Caco-2 (cell line): ENCODE measurements around the gene CLTB. TPM values are rescaled to one million over a fixed set of nuclear protein-coding genes. Genes with fewer than 3 reads are reported as not detected.

Experiments used
- BruUV-seq: library from RNA; stranded (reverse); fragments of 400-500 nt; replicated peaks from 2 replicates; lab custom pipeline; 2021; lab: Mats Ljungman, UMichigan
- CTCF ChIA-PET: fragments of 300-600 bp; sonication (Branson Sonifier 250); formaldehyde crosslinking; loops from one replicate; lab custom pipeline; 2022; ENCODE audit warnings: antibody characterized with exemption; lab: Charles Lee
- POLR2A ChIA-PET: fragments of 300-600 bp; sonication (Branson Sonifier 250); formaldehyde crosslinking; loops from one replicate; lab custom pipeline; 2022; ENCODE audit warnings: antibody characterized with exemption; lab: Charles Lee
- DNase-seq, 2 experiments: peaks; one replicate each; pipeline versions ENCODE4 v3.0.0 to v3.0.0-alpha.2; 2020 to 2022
- H3K27me3 ChIP-seq: replicated peaks from 2 replicates; pipeline ENCODE4 v1.6.0; 2011; ENCODE audit warnings: low read length; ENCODE audit not compliant: control insufficient read depth, insufficient read depth
- H3K36me3 ChIP-seq: 2 replicates; pipeline ENCODE4 v1.5.1; 2011; ENCODE audit warnings: low read length; ENCODE audit not compliant: control insufficient read depth, insufficient read depth
- H3K4me1 ChIP-seq: fragments of 250-450 bp; sonication (Bioruptor Pico); 2 replicates; pipeline ENCODE4 v1.5.1; 2020; ENCODE audit warnings: mild to moderate bottlenecking
- H3K4me3 ChIP-seq: 2 replicates; pipeline ENCODE4 v1.5.1; 2011; ENCODE audit warnings: low read depth, mild to moderate bottlenecking, control low read depth, low read length
- H3K9me3 ChIP-seq: fragments of 250-450 bp; sonication (Bioruptor Pico); 2 replicates; pipeline ENCODE4 v1.5.1; 2020; ENCODE audit warnings: mild to moderate bottlenecking, moderate library complexity
- H3K27ac Mint-ChIP-seq: one replicate; pipeline ENCODE4 v1.8.0; 2022; ENCODE audit warnings: mixed read lengths; ENCODE audit not compliant: unreplicated experiment
- H3K27me3 Mint-ChIP-seq: one replicate; pipeline ENCODE4 v1.8.0; 2022; ENCODE audit warnings: mixed read lengths; ENCODE audit not compliant: insufficient read depth, unreplicated experiment
- H3K36me3 Mint-ChIP-seq: one replicate; pipeline ENCODE4 v1.8.0; 2022; ENCODE audit warnings: mild to moderate bottlenecking, mixed read lengths; ENCODE audit not compliant: insufficient read depth, unreplicated experiment
- H3K4me1 Mint-ChIP-seq: one replicate; pipeline ENCODE4 v1.8.0; 2022; ENCODE audit warnings: low read depth, mixed read lengths; ENCODE audit not compliant: unreplicated experiment
- H3K4me3 Mint-ChIP-seq: one replicate; pipeline ENCODE4 v1.8.0; 2022; ENCODE audit warnings: mild to moderate bottlenecking, moderate library complexity, mixed read lengths; ENCODE audit not compliant: unreplicated experiment
- H3K9me3 Mint-ChIP-seq: one replicate; pipeline ENCODE4 v1.8.0; 2022; ENCODE audit warnings: mixed read lengths; ENCODE audit not compliant: unreplicated experiment
- intact Hi-C: fragments of 100-400 bp; cut with micrococcal nuclease; formaldehyde crosslinking; loops from one replicate; pipeline ENCODE4 v1.10.0; 2022; ENCODE audit not compliant: unreplicated experiment
- total RNA-seq: library from RNA; stranded (reverse); gene quantifications from 2 replicates; pipeline ENCODE4 v1.2.3, GENCODE V29; 2022
- TF ChIP-seq, protein P1 (sequence below), 2 experiments: fragments of 200-600 bp in 1 of 2; IDR thresholded peaks; 1 replicate in 1 of 2; 2 replicates in 1 of 2; pipeline versions ENCODE4 v1.5.1 to v1.8.0; 2011 to 2022; ENCODE audit warnings: antibody characterized with exemption in 1 of 2, control low read depth in 1 of 2, inconsistent platforms in 1 of 2, low read depth in 1 of 2, low read length in 1 of 2, mild to moderate bottlenecking in 1 of 2, moderate library complexity in 1 of 2; ENCODE audit not compliant: insufficient read depth in 1 of 2, severe bottlenecking in 1 of 2, unreplicated experiment in 1 of 2

The CLTB gene
- total RNA-seq, 1 experiment from 2014 or later: 78.9 TPM

DNA sequence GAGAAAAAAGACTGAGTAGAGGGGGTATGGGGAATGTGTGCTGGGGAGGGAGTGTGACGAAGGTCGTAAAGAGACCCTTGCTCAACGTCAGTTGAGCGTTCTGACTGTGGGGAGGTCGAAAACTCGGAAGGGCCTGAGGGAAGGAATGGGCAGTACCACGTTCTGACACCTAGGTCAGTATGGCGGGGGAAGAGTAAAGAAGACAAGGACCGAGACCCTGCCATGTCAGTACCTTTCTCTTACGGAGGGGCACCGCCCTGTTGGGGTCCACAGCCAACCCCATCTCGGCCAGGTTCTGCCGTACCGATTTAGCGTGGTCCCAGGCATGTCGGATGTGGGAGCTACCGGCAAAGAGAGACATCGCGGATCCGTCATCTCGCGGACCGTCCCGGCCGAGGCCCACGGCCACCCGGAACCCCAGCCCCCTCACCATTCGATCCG, 28.3 kb downstream of the CLTB start:
- DNase-seq: peak; percentile 54 to 63
- Histone ChIP-seq H3K9me3 (no peaks in the 10 kb centered on the region), H3K4me1 (peaks cover 4% of the 10 kb centered on the region; the same call in 1 of the 2 replicates), H3K27me3 (no peaks in the 10 kb centered on the region), H3K36me3 (no peaks in the 10 kb centered on the region), H3K4me3 (peak overlapping the region; percentile 88)
- ChIA-PET CTCF (interaction anchor here (1.2 kb wide), 1 partner anchor 658 kb away, joined by 5 read pairs; no protein-coding TSS in a partner anchor), POLR2A (interaction anchor here (0.6 to 1.8 kb wide), 4 partner anchors 9 to 159 kb away, joined by 3 to 14 read pairs (median 4); partner anchors contain the start of genes KIAA1191 and RNF44)
- Mint-ChIP-seq H3K9me3 (no peaks in the 10 kb centered on the region), H3K4me1 (no peaks in the 10 kb centered on the region), H3K36me3 (peaks cover 80% of the 10 kb centered on the region), H3K27me3 (no peaks in the 10 kb centered on the region), H3K27ac (peak overlapping the region; percentile 98), H3K4me3 (peak overlapping the region; percentile 87)
- BruUV-seq: TSS peak; percentile 43
- TF ChIP-seq, protein P1, sequence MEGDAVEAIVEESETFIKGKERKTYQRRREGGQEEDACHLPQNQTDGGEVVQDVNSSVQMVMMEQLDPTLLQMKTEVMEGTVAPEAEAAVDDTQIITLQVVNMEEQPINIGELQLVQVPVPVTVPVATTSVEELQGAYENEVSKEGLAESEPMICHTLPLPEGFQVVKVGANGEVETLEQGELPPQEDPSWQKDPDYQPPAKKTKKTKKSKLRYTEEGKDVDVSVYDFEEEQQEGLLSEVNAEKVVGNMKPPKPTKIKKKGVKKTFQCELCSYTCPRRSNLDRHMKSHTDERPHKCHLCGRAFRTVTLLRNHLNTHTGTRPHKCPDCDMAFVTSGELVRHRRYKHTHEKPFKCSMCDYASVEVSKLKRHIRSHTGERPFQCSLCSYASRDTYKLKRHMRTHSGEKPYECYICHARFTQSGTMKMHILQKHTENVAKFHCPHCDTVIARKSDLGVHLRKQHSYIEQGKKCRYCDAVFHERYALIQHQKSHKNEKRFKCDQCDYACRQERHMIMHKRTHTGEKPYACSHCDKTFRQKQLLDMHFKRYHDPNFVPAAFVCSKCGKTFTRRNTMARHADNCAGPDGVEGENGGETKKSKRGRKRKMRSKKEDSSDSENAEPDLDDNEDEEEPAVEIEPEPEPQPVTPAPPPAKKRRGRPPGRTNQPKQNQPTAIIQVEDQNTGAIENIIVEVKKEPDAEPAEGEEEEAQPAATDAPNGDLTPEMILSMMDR (IDR thresholded peaks at IDR 0.05; ENCODE audit: insufficient read depth in 1 of 2, low read depth in 1 of 2, low read length in 1 of 2, severe bottlenecking in 1 of 2, unreplicated experiment in 1 of 2): no peak
- intact Hi-C loops: loop anchor here (2.0 kb wide), 1 partner anchor 61 kb away; the partner anchor contains the start of gene FAF2

DNA sequence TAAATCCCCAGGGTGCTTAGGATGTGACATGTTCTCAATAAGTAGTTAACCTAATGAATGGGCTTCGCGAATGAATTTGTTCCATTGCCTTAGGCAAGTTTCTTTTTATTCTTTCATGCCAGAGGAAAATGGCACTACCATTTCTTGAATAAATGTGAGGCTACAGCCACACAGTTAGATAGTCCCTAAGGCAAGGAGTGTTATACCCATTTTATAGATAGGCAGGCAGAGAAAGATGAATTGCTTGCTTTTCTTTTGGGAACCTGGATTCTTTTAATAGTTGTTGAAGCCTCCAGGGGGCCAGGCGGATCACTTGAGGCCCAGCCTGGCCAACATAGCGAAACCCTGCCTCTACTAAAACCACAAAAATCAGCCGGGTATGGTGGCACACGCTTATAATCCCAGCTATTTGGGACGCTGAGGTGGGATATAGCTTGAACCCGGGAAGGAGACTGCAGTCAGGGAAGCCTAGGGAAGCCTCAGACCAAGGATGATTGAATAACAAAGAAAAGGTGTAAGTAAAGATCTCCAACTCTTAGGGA, 28.9 kb downstream of the CLTB start:
- Histone ChIP-seq H3K4me1 (peaks cover 4% of the 10 kb centered on the region; the same call in 1 of the 2 replicates), H3K27me3 (no peaks in the 10 kb centered on the region), H3K36me3 (no peaks in the 10 kb centered on the region), H3K9me3 (no peaks in the 10 kb centered on the region), H3K4me3 (peak overlapping the region; percentile 88)
- CTCF ChIA-PET: interaction anchor here (1.2 kb wide), 1 partner anchor 658 kb away, joined by 5 read pairs; no protein-coding TSS in a partner anchor
- Mint-ChIP-seq H3K4me3 (peak overlapping the region; percentile 87), H3K36me3 (peaks cover 85% of the 10 kb centered on the region), H3K4me1 (no peaks in the 10 kb centered on the region), H3K9me3 (no peaks in the 10 kb centered on the region), H3K27me3 (no peaks in the 10 kb centered on the region), H3K27ac (peak overlapping the region; percentile 98)
- POLR2A ChIA-PET: interaction anchor here (0.6 to 1.8 kb wide), 2 partner anchors 26 to 150 kb away, joined by 3 to 6 read pairs; partner anchors contain the start of genes KIAA1191 and RNF44
- intact Hi-C loops: no loop called here
- no peak for DNase-seq
- TF ChIP-seq, protein P1 (IDR thresholded peaks at IDR 0.05; ENCODE audit: insufficient read depth in 1 of 2, low read depth in 1 of 2, low read length in 1 of 2, severe bottlenecking in 1 of 2, unreplicated experiment in 1 of 2): no peak
- no TSS peak for BruUV-seq

DNA sequence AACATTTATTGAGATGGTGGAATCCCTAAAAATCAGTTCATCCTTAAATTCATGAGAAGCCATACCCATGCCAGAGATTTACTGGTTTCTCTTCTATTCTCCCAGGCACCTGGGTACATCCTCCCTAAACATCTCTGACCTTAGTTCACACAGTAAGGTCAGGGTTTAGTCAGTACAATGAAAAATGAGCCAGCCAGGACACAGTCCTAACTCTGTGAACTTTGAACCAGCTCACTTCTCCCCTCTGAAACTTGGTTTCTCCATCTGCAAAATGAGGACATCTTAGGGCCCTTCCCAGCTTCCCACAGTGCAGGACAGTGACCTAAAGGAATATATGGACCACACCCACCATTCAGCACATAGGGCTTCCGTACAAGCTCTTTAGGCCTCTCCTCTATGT, 29.8 kb downstream of the CLTB start:
- CTCF ChIA-PET: no interaction called here
- Mint-ChIP-seq H3K9me3 (no peaks in the 10 kb centered on the region), H3K4me1 (no peaks in the 10 kb centered on the region), H3K36me3 (peaks cover 90% of the 10 kb centered on the region), H3K27ac (no peak overlapping the region), H3K27me3 (no peaks in the 10 kb centered on the region), H3K4me3 (peak overlapping the region; percentile 87)
- POLR2A ChIA-PET: no interaction called here
- intact Hi-C loops: no loop called here
- H3K4me3 ChIP-seq: no peak overlapping the region
- H3K36me3 ChIP-seq: no peaks in the 10 kb centered on the region
- no peak for DNase-seq
- no TSS peak for BruUV-seq
- TF ChIP-seq, protein P1 (IDR thresholded peaks at IDR 0.05; ENCODE audit: insufficient read depth in 1 of 2, low read depth in 1 of 2, low read length in 1 of 2, severe bottlenecking in 1 of 2, unreplicated experiment in 1 of 2): no peak
- peaks cover 4% of the 10 kb centered on the region; the same call in 1 of the 2 replicates for H3K4me1 ChIP-seq
- no peaks in the 10 kb centered on the region for H3K27me3 ChIP-seq
- H3K9me3 ChIP-seq: no peaks in the 10 kb centered on the region
